HG02973 (cell line): ENCODE results near the gene SEC22B.
A peak's percentile ranks its signal among the peaks of the same experiment; 100 is the strongest.
"Not testable (repeated sequence)": the region's sequence is repeated elsewhere in the genome, so short reads cannot be mapped to it uniquely, and the experiment has no call there.

Experiments
- ATAC-seq: cut with Tn5 transposase; IDR thresholded peaks from one replicate; pipeline ENCODE4 v1.9.1; 2021; ENCODE audit warnings: moderate library complexity; ENCODE audit not compliant: unreplicated experiment

Gene SEC22B

GRCh38 chr1:120149420-120150059, 26.8 kb downstream of the SEC22B start:
- not testable (repeated sequence) for ATAC-seq

- ATAC-seq: not testable (repeated sequence)
Observed at GRCh38 chr1:120145806-120146205, 30.5 kb downstream of the SEC22B start.

- not testable (repeated sequence) for ATAC-seq
Observed at GRCh38 chr1:120144626-120145025, 31.7 kb downstream of the SEC22B start.

- not testable (repeated sequence) for ATAC-seq
Observed at GRCh38 chr1:120144169-120144568, 32.2 kb downstream of the SEC22B start.

- ATAC-seq: not testable (repeated sequence)
Observed at GRCh38 chr1:120143334-120143733, 33.0 kb downstream of the SEC22B start.

GRCh38 chr1:120142512-120143263, 33.6 kb downstream of the SEC22B start:
- peak; percentile 99 for ATAC-seq

GRCh38 chr1:120141865-120142264, 34.5 kb downstream of the SEC22B start:
- ATAC-seq: not testable (repeated sequence)

GRCh38 chr1:120140656-120141265, 35.6 kb downstream of the SEC22B start:
- ATAC-seq: not testable (repeated sequence)

GRCh38 chr1:120136086-120136485, 40.2 kb downstream of the SEC22B start:
- ATAC-seq: not testable (repeated sequence)

- ATAC-seq: not testable (repeated sequence)
Observed at GRCh38 chr1:120133928-120134325, 42.4 kb downstream of the SEC22B start.

GRCh38 chr1:120133228-120133927, 42.9 kb downstream of the SEC22B start:
- no peak for ATAC-seq

- not testable (repeated sequence) for ATAC-seq
Observed at GRCh38 chr1:120132406-120132763, 43.9 kb downstream of the SEC22B start.

- ATAC-seq: not testable (repeated sequence)
Observed at GRCh38 chr1:120131611-120132405, 44.5 kb downstream of the SEC22B start.

- not testable (repeated sequence) for ATAC-seq
Observed at GRCh38 chr1:120127921-120128320, 48.4 kb downstream of the SEC22B start.

GRCh38 chr1:120126216-120126615, 50.1 kb downstream of the SEC22B start:
- not testable (repeated sequence) for ATAC-seq

- ATAC-seq: not testable (repeated sequence)
Observed at GRCh38 chr1:120124628-120125027, 51.7 kb downstream of the SEC22B start.

GRCh38 chr1:120123813-120124510, 52.4 kb downstream of the SEC22B start:
- not testable (repeated sequence) for ATAC-seq

- peak; percentile 83 for ATAC-seq
Observed at GRCh38 chr1:120122262-120122893, 53.9 kb downstream of the SEC22B start.

- not testable (repeated sequence) for ATAC-seq
Observed at GRCh38 chr1:120121830-120122229, 54.5 kb downstream of the SEC22B start.
